ENCODE data around the gene ARAP1.

DNA sequence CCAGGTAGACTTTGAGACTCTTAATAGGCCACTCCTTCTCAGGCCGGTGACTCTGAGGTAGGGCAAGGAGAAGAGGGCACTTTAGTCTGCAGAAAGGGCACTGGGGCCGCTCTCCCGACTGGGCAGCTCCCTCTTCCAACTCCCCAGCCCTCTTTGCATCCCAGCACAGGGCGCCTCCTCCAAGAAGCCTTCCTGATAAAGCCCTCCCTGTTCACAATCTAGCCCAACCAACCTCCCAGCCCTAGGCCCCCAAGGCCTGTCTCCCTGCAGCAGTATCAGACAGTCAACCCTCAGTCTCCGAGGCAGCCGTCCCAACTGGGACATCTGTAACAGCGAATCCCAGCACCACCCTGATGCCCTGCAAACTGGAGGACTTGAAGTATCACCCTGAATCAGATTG lies 63.7 kb downstream of the ARAP1 start:
- TF ChIP-seq, protein P1, sequence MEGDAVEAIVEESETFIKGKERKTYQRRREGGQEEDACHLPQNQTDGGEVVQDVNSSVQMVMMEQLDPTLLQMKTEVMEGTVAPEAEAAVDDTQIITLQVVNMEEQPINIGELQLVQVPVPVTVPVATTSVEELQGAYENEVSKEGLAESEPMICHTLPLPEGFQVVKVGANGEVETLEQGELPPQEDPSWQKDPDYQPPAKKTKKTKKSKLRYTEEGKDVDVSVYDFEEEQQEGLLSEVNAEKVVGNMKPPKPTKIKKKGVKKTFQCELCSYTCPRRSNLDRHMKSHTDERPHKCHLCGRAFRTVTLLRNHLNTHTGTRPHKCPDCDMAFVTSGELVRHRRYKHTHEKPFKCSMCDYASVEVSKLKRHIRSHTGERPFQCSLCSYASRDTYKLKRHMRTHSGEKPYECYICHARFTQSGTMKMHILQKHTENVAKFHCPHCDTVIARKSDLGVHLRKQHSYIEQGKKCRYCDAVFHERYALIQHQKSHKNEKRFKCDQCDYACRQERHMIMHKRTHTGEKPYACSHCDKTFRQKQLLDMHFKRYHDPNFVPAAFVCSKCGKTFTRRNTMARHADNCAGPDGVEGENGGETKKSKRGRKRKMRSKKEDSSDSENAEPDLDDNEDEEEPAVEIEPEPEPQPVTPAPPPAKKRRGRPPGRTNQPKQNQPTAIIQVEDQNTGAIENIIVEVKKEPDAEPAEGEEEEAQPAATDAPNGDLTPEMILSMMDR (IDR thresholded peaks at IDR 0.05 in 8 of 11, conservative IDR thresholded peaks at IDR 0.05 in 3 of 11) = no peak
- no peak for TF ChIP-seq POLR2A (IDR thresholded peaks at IDR 0.05)

Measured in spleen (tissue), 7 donors.